Endometrial microvascular endothelial cells (primary cell): ENCODE measurements around the gene SNTG2. TPM values are rescaled to one million over a fixed set of nuclear protein-coding genes. Genes with fewer than 3 reads are reported as not detected.

Source experiments
- in situ Hi-C: cut with HindIII; loops from 2 replicates; pipeline ENCODE4 v1.10.0; 2017; ENCODE audit warnings: low sequenced_read_pairs, low pct_unique_long_range_greater_than_20kb; ENCODE audit errors: inconsistent ontology term
- total RNA-seq: library from RNA; depleted of rRNA; stranded (reverse); fragments of >200 nt; gene quantifications from one replicate; pipeline ENCODE4 v1.2.3, GENCODE V29; 2015; ENCODE audit errors: inconsistent ontology term

SNTG2 gene
- total RNA-seq, 1 donor from 2014 or later = not detected

- in situ Hi-C loops = no loop called here
Observed at GRCh38 chr2:946073-946948, 4.3 kb upstream of the SNTG2 start.

GRCh38 chr2:949384-950079 lies 1.1 kb upstream of the SNTG2 start:
- in situ Hi-C loops = no loop called here

- in situ Hi-C loops = no loop called here
Observed at GRCh38 chr2:951224-952006, 766 bp downstream of the SNTG2 start.

- in situ Hi-C loops = no loop called here
Observed at GRCh38 chr2:953408-953807, 2.8 kb downstream of the SNTG2 start.

- in situ Hi-C loops = no loop called here
Observed at GRCh38 chr2:953975-954686, 3.5 kb downstream of the SNTG2 start.

GRCh38 chr2:954687-955000 lies 4.0 kb downstream of the SNTG2 start:
- in situ Hi-C loops = no loop called here

- in situ Hi-C loops = no loop called here
Observed at GRCh38 chr2:955829-956731, 5.4 kb downstream of the SNTG2 start.

GRCh38 chr2:959457-959856 lies 8.8 kb downstream of the SNTG2 start:
- in situ Hi-C loops = no loop called here

- in situ Hi-C loops = no loop called here
Observed at GRCh38 chr2:960061-960736, 9.6 kb downstream of the SNTG2 start.

- in situ Hi-C loops = no loop called here
Observed at GRCh38 chr2:961786-962185, 11.1 kb downstream of the SNTG2 start.

- in situ Hi-C loops = no loop called here
Observed at GRCh38 chr2:963876-964275, 13.2 kb downstream of the SNTG2 start.

GRCh38 chr2:964562-964961 lies 13.9 kb downstream of the SNTG2 start:
- in situ Hi-C loops = no loop called here

- in situ Hi-C loops = no loop called here
Observed at GRCh38 chr2:965640-966147, 15.0 kb downstream of the SNTG2 start.

- in situ Hi-C loops = no loop called here
Observed at GRCh38 chr2:973129-973528, 22.5 kb downstream of the SNTG2 start.

- in situ Hi-C loops = no loop called here
Observed at GRCh38 chr2:974054-974453, 23.4 kb downstream of the SNTG2 start.

- in situ Hi-C loops = no loop called here
Observed at GRCh38 chr2:974502-974901, 23.9 kb downstream of the SNTG2 start.

- in situ Hi-C loops = no loop called here
Observed at GRCh38 chr2:975095-975494, 24.4 kb downstream of the SNTG2 start.
